Activated naive CD4-positive, alpha-beta T cell treated with Interleukin-2 at 50 U/mL for 16 hours (primary cell): ENCODE measurements around the gene AGPS.
"Not testable (repeated sequence)": the region's sequence is repeated elsewhere in the genome, so short reads cannot be mapped to it uniquely, and the experiment has no call there.

Experiments
- DNase-seq: peaks from one replicate; pipeline ENCODE4 v3.0.0-alpha.2; 2020

The AGPS gene

DNA sequence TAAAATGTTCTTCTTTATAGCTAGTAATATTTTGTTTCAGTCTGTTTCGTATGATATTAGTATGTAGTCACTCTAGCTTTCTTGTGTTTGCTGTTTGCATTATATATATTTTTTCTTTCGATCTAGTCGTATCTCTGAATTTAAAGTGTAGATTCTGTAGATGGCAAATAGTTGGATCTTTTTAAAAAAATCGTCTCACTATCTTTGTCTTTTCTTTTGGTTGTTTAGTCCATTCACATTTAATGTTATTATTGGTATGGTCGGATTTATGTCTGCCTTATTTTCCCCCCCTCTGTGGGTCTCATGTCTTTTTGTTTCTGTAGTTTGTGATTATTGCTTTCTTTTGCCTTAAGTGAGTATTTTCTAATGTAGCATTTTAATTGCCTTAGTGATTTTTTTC, 84.3 kb downstream of the AGPS start:
- no peak for DNase-seq

DNA sequence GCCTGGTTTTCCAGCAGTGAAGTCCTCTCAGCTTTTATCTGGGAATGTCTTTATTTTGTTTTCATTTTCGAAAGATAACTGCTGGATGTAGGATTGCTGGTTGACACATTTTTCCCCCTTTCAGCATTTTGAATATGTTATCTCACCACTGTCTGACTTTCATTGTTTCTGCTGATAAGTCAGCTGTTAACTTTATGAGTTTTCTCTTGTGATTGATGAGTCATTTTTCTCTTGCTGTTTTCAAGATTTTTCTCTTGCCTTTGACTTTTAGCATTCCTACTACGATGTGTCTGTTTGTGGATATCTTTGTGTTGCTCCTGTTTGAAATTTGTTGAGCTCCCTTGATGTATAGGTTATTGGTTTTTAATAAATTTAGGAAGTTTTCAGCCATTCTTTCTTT, 85.5 kb downstream of the AGPS start:
- no peak for DNase-seq

DNA sequence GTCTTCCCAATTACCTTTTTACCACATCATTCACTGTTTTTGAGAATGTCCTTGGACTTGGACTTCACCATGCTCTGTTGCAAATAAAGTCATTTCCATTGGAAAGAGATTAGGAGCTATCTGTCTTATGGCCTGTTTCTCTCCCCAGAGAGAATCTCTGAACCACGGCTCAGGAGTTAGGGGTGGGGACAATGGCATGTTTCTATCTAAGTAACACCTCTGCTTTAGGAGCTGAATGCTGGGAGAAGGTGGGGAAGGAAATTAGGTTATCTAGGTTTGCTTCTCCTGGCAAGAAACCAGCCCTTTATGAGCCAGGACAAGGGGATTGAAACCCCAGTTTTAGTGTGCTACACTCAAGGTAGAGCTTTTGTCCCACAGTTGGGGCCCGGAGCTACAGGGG, 86.3 kb downstream of the AGPS start:
- no peak for DNase-seq

DNA sequence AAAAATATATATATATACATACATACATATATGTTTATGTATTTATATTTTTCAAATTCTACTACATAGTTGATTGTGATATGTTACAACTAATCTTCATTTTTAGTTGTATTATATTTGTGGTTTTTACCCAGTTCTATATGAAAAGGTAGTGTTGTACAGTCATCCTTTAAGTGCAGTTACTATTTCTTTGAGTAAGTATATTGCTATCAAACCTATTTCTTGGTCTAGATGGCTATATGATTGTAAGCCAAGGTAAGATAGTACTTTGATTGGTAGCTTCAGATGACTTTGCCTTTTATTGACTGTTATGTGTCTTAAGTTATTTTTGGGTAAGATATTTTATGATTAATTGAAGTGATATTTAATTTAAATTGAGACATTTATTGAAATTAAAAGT, 89.6 kb downstream of the AGPS start:
- DNase-seq = no peak

DNA sequence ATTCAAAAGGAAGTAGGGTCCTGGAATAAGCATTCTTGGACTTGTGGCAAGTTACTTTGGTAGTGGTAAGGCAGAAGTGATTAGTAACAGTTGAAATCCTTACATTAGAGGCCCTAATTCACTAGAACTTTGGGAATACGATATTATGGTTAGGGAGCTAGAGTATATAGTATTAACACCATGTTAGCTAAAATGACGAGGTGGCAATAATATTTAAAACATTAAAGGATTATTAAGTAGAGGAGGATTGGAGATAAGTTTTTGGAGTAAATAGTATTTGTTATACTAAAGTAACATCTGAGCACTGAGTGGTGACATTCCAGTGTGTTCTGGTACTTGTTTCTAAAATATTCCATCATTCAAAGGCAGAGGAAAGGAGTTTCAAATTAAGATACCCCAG, 91.0 kb downstream of the AGPS start:
- DNase-seq = no peak

DNA sequence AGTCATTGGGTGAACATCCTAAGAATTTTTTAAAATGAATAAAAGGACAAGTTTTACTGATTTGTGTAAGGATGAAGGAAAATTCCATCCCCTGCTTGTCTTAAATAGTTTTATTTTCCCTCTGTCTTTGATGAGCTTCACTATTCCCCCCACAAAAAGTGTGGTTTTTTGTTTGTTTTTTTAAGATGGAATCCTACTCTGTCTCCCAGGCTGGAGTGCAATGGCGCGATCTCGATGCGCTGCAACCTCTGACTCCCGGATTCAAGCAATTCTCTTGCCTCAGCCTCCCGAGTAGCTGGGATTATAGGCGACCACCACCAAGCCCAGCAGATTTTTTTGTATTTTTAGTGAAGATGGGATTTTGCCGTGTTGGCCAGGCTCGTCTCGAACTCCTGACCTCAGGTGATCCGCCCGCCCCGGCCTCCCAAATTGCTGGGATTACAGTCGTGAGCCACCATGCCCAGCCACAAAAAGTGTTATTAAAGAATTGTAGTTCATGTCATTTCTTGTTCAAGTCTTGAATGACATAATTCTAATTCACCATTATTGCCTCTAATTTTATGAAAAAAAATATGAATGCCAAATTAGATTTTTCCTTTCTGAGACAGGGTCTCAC, 91.7 kb downstream of the AGPS start:
- DNase-seq = no peak

DNA sequence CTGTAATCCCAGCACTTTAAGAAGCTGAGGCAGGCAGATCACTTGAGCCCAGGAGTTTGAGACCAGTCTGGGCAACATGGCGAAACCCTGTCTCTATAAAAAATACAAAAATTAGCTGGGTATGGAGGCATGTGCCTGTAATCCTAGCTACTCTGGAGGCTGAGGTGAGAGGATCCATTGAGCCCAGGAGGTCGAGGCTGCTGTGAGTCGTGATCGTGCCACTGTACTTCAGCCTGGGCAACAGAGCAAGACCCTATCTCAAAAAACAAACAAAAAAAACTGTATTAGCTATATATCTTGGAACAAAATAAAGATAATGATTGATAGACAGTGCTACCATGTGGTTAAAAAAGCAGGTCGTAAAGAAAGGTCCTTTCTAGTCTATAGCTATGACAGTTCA, 93.1 kb downstream of the AGPS start:
- not testable (repeated sequence) for DNase-seq

DNA sequence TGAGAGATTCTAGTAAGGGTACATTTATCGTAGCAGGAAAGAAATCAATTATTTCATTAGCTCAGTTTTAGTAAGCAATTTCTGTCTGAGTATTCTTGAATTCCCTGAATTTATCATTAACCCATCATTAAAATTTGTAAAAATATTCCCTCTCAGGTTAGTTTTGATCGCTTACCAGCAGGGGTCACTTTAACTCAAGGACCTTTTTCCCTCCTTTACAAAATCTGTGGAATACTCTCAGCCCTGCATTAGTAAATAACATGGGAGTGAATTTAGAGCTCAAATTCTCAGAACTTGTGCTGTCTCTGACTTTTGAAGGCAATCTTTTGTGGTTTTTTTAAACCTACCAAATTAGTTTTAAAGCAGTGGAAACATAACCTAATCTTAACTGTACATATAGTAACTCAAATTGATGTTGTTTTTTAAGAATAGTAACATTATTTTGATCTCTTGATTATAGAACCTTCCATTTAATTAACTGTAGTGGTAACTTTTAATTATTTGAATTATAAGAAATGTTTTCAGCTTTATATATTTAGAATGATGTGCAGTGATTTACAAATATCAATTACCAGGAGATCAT, 97.2 kb downstream of the AGPS start:
- no peak for DNase-seq

DNA sequence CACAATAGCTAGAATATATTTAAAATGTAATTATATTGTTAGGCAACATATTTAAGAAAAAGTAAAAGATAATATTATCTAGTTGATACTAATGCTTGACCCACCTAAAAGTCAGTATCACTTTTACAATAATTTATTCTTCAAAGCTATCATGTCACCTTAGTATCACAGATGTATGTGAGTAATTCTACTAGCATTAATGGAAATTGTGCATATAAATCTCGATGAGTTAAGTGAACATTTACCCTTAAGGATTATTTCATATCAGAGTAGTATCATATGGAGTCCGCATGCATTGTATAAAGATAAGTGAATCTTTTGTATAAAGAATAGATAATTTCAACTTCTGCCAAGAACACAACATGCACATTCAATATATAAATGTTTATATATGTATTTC, 103.4 kb downstream of the AGPS start:
- DNase-seq = no peak

DNA sequence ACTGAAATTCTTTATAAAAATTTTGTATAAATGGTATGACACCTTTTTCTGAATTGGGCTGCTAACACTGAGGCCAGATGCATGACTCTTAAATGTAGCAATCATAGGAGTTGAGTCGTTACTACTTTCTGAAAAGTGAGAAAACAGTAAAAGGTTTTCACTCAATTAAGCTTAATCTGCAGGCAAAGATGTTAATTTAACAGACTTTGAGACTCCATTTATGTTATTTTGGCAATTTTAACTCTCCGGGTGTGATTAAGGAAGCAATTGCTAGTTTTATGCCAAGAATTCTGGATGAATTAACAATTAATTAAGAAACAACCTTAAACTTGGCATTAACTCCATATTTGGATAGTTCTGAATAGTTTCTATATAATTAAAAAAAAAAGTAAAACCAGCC, 104.3 kb downstream of the AGPS start:
- no peak for DNase-seq

DNA sequence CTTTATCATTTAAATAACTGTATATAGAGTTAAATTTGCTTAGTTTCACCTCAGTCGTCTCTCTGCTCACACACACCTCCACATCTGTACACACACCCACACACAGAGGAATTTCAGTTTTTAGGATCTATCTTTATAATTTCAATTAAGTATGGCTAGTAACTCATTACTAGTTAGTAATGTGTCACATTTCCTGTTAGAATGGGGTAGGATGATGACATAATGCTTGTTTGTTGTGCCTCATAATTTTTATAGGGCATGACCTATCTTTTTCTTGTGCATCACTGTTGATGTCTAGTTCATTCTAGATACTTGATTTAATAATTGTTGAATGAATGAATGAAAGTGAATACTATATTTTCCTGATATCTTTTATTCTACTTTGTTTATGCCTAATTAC, 108.6 kb downstream of the AGPS start:
- DNase-seq = no peak

DNA sequence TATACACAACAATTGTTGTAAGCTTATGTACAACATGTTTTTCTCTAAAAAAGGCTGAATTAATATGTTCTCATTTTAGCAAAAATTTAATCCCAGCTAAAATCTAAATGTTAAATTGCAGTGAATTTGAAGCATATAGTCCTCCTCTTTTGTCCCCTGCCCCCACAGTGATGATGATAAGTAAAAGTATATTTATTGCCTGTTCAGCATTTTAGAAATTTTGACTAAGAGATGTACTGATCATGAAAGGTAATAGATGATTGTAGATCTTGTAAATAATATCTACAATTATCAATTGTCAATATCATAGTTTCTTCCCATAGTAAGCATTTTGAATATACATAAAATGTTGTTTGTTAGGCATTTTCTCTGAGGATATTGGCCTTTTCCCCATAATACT, 113.9 kb downstream of the AGPS start:
- DNase-seq = no peak

DNA sequence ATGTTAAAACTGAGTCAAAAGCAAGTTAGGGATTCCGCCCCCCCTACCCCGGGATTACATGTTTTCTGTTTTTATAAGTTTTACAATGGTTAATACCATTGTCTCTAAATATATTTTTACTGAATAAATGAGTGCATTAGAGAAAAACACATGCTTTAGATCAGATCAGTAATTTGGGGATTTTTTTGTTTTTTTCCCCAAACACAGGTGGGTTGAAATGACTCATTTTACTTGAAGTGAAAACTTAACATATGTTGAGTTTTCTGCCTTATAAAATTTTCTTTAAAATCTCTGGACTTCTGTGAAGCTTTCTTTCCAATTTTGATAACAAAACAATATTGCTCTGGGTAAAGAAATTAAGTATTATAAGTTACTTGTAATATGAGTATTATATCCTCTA, 114.4 kb downstream of the AGPS start:
- no peak for DNase-seq

DNA sequence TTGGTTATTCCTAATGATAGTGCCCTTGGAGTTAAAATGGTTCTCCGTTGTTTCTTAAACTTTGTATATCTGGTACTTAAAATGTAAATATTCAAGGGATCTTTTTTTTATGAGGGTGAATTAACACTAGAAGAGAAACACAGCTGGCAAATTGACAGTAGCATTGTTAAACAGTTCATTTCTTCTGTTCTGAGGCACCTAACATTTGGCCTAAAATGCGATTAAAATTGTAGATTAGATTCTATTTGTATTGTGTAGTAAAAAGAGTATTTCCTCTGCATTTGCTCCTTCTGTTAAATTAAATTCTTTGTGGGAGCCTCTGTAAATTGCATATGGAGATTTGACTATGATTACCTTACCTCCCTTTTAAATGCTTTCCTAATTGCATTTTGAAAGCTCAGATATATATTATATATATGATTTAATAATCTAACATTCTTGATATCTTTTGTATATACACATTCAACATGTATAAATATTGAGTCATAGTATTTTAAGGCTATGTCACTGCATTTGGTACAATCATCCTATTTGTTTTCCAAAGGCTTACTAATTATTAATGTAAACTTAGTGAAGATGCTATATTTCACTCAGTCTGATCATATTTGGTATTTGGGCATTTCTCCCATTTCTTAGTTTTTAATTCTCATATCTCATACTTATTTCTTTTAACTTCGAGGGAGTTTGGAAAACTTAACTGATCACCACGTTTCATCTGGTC, 124.4 kb downstream of the AGPS start:
- DNase-seq = no peak

DNA sequence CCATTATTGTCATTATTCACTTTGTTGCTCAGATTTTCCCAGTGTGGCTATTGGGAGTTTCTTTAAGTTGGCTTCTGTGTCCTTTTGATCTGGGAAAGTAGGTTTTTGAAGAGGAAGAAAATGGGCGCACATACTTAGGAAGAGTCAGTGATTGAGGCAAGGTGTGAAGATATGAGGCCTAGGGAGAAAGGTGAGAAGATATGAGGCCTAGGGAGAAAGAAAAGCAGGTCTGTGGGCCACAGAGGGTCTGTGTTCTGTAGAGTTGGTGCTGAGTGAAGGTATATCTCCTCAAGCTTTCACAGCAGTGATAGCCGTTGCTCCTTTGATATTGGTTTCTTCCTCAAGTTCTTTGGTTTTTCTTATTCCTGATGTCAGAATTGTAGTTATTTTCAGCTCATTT, 126.2 kb downstream of the AGPS start:
- no peak for DNase-seq

DNA sequence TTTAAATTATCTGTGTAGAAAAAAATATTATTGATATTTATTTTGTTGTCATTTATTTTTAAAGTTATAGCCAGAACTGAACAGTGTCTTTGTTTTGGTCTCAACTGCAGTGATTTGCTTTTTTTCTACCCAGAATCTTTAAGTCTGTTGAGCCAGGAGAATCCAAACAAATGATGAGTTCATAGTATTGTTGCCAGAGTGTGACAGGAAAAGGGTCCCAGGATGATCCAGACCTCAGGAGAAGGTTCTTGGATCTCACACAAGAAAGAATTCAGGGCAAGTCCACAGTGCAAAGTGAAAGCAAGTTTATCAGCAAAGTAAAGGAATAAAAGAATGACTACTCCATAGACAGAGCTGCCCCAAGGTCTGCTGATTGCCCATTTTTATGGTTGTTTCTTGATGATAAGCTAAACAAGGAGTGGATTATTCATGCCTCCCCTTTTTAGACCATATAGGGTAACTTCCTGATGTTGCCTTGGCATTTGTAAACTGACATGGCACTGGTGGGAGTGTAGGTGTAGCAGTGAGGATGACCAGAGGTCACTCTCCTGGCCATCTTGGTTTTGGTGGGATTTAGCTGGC, 127.1 kb downstream of the AGPS start:
- no peak for DNase-seq

DNA sequence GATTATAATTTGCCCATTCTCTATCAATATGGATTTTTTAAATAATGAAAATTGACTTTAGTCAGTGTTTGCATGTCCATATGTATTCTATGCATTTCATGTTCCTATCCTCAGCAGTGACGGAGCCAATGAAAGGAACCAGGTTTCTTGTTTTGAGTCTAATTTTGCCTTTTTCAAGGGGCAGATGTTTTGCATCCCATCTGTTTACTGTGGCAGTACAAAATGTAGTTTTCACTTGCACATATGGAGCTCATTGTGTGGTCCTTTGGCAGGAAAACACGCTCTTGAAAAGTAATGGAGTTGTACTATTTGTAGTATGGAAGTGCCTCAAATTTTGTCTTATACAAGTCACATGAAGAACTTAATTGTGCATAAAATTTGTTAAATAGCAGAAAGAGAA, 127.8 kb downstream of the AGPS start:
- no peak for DNase-seq

DNA sequence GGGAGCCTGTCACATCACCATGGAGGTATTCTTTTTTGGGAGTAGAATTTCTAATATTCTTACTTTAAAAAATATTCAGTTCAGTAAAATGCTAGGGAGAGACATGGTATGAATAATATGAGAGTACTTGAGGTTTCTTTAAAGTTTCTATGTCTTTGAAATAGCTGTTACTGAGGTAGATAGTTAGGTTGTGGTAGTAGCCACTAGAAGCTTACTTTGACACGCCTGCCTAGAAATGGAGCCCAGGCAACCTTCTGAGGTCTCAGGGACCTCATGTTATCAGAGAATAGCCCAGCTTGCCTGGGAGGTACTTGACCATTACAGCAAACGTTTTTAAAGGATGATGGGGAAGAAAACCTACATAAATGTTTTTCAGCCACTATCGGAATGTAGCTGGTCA, 131.2 kb downstream of the AGPS start:
- DNase-seq = no peak

DNA sequence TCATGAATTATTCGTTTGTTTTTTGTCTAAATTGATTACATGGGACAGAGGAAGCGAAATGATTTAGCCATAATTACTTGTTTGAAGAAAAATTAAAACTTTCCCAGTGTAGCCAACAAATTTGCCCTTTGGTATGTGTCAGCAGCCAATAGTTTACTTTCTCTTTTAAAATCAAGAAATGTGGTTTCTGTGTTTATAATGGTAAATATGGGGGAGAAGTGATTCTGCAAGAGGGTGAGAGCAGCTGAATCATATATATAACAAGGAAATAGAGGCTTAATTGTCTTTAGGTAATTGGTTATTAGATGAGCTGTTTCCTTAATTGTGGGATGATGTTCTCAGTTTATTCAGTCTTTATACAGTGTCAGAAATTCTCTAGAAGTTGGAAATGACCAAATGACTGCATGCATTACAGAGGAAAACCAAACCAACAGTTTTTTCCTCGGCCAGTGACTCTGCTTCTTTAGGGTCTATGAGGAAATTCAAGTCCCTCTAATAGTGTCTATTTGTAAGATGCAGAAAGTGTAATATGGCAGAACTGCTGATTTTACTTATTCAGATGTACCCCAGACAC, 132.9 kb downstream of the AGPS start:
- DNase-seq = no peak

DNA sequence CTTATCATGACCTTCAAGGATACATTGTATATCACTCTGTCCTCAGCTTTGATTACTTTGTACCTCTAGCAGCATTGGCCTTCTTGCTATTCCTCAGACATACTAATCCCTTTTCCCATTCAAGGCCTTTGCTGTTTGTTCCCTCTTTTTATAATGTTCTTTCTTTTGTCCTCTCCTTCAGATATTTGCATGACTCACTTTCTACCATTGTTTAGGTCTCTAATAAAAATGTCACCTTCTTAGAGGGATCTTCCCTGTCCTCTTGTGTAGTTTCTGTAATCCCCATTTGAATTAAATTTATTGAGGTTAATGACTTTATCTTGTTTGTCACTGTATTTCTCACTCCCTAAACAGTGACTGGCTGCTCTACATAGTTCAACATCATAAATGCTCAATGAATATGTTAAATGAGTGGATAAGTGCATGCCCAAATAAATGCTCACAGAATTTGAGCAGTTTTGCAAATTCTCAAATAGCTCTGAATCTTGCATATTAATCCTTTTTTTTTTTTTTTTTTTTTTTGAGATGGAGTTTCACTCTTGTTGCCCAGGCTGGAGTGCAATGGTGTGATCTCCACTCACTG, 135.9 kb downstream of the AGPS start:
- no peak for DNase-seq

DNA sequence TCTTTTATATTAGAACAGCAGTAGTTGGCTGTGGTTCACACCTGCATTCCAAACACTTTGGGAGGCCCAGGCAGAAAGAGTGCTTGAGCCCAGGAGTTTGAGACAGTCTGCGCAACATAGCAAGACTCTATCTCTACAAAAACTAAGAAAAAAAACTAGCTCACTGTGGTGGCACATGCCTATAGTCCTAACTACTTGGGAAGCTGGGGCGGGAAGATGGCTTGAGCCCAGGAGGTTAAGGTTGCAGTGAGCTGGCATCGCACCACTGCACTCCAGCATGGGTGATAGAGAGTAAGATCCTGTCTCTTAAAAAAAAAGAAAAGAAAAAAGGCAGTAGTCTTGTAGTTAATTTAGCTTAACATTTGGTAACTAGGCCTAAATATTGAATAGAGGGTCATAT, 136.6 kb downstream of the AGPS start:
- DNase-seq = no peak

DNA sequence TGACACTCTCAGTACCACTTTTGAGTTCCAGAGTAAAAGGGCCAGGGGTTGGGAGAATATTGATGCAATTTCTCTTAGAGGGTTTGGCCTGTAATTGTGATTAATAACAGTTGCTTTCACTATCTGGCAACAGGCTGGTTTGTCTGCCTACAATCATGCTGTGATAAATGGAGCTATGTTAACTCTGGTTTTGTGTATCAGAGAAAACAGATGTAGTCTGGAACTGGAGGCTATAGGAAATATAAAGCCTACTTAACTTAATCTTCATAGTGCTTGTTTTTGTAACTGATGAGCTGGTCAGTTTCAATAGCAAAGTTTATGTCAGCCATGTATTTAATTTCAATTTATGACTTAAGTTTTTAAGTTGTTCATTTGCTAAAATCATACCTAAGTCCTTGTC, 138.0 kb downstream of the AGPS start:
- no peak for DNase-seq

DNA sequence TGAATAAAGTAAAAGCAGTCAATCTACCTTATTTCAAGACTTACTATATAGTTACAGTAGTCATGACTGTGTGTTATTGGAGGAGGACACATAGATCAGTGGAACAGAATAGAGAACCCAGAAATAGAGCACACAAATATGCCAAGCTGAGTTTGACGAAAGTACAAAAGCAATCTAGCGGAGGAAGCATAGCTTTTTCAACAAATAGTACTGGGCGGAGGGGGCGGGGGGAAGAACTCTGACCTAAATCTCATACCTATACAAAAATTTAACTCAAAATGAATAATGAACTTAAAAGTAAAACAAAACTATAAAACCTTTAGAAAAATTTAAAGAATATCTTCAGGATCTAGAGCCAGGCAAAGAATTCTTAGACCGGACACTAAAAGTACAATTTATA, 139.1 kb downstream of the AGPS start:
- no peak for DNase-seq

DNA sequence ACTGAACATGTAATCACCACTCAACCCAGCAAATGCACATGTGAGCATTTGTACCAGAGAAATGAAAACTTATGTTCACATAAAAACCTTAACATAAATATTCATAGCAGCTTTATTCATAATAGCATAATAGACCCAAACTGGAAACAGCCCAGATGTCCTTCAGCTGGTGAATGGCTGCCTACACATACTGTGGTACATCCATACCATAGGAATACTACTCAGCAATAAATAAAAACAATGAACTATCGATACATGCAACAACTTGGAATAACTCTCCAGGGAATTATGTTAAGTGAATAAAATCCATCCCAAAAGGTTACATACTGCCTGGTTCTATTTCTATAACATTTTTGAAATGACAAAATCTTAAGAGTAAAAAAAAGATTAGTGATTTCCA, 140.0 kb downstream of the AGPS start:
- DNase-seq = no peak
